Type B pancreatic cell (in vitro differentiated cells): ENCODE measurements around the gene COX7B2. TPM values are rescaled to one million over a fixed set of nuclear protein-coding genes. Genes with fewer than 3 reads are reported as not detected.

Experiments used
- DNase-seq: peaks from one replicate; pipeline ENCODE4 v3.0.0; 2021; ENCODE audit warnings: mixed read lengths; ENCODE audit not compliant: unreplicated experiment; ENCODE audit errors: extremely low spot score
- H3K27ac Mint-ChIP-seq: 2 replicates; pipeline ENCODE4 v1.8.0; 2021; ENCODE audit warnings: mild to moderate bottlenecking, mixed read lengths
- H3K27me3 Mint-ChIP-seq: 2 replicates; pipeline ENCODE4 v1.8.0; 2021; ENCODE audit warnings: mixed read lengths
- H3K36me3 Mint-ChIP-seq: 2 replicates; pipeline ENCODE4 v1.8.0; 2021; ENCODE audit warnings: mixed read lengths
- H3K4me1 Mint-ChIP-seq: one replicate; pipeline ENCODE4 v1.8.0; 2021; ENCODE audit warnings: mixed read lengths; ENCODE audit not compliant: unreplicated experiment
- H3K4me3 Mint-ChIP-seq: 2 replicates; pipeline ENCODE4 v1.8.0; 2021; ENCODE audit warnings: mild to moderate bottlenecking, mixed read lengths
- H3K9me3 Mint-ChIP-seq: 2 replicates; pipeline ENCODE4 v1.8.0; 2021; ENCODE audit warnings: mixed read lengths
- total RNA-seq: library from RNA; stranded (reverse); gene quantifications from 2 replicates; pipeline ENCODE4 v1.2.1, GENCODE V29; 2021; ENCODE audit warnings: low replicate concordance
- TF ChIP-seq, protein P1 (sequence below): fragments of 200-600 bp; sonication (generic); conservative IDR thresholded peaks from 2 replicates; pipeline ENCODE4 v1.5.0; 2021; ENCODE audit warnings: antibody characterized with exemption, mild to moderate bottlenecking

The COX7B2 gene
- total RNA-seq, 1 donor from 2014 or later, result not detected

DNA sequence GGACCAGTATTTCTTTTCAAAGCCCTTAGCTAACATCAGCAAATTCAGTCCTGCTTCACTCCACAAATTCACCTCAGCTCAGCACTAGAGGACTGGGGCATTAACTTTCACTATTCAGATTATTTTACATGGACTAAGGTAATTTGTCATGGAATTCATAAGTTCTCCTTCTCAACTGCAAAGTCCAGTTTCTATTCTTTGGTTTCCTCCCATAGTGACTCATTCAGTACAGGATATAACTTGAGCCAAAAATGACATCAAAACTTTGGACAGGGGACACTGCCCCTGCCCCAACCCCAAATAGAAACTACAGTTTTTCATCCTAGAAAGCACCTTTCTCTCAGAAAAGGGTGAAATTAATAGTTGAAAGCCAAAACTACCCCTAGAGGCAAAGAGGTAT, 52.7 kb downstream of the COX7B2 start:
- Mint-ChIP-seq H3K4me3 (no peak overlapping the region), H3K4me1 (no peaks in the 10 kb centered on the region), H3K36me3 (no peaks in the 10 kb centered on the region), H3K27ac (no peak overlapping the region), H3K9me3 (no peaks in the 10 kb centered on the region), H3K27me3 (peaks cover 3% of the 10 kb centered on the region)
- TF ChIP-seq, protein P1, sequence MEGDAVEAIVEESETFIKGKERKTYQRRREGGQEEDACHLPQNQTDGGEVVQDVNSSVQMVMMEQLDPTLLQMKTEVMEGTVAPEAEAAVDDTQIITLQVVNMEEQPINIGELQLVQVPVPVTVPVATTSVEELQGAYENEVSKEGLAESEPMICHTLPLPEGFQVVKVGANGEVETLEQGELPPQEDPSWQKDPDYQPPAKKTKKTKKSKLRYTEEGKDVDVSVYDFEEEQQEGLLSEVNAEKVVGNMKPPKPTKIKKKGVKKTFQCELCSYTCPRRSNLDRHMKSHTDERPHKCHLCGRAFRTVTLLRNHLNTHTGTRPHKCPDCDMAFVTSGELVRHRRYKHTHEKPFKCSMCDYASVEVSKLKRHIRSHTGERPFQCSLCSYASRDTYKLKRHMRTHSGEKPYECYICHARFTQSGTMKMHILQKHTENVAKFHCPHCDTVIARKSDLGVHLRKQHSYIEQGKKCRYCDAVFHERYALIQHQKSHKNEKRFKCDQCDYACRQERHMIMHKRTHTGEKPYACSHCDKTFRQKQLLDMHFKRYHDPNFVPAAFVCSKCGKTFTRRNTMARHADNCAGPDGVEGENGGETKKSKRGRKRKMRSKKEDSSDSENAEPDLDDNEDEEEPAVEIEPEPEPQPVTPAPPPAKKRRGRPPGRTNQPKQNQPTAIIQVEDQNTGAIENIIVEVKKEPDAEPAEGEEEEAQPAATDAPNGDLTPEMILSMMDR, result no peak
- DNase-seq, result no peak

DNA sequence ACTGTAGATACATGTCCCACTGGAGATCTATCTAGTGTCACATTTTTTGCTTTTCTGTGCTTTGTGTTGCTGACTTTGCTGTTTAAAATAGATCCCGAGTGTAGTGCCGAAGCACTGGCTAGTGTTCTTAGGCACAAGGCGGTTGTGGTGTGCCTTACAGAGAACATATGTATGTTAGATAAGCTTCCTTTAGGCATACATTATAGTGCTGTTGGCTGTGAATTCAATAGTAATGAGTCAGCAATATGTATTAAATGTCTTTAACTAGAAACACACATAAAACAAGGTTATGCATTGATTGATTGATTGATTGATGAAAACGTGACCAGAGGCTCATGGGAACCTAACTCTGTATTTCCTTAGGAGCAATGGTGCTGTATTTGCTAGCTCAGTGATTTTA, 56.2 kb downstream of the COX7B2 start:
- DNase-seq, result no peak
- Mint-ChIP-seq H3K4me1 (no peaks in the 10 kb centered on the region), H3K9me3 (no peaks in the 10 kb centered on the region), H3K4me3 (no peak overlapping the region), H3K36me3 (no peaks in the 10 kb centered on the region), H3K27ac (no peak overlapping the region), H3K27me3 (peaks cover 3% of the 10 kb centered on the region)
- TF ChIP-seq, protein P1, result no peak

DNA sequence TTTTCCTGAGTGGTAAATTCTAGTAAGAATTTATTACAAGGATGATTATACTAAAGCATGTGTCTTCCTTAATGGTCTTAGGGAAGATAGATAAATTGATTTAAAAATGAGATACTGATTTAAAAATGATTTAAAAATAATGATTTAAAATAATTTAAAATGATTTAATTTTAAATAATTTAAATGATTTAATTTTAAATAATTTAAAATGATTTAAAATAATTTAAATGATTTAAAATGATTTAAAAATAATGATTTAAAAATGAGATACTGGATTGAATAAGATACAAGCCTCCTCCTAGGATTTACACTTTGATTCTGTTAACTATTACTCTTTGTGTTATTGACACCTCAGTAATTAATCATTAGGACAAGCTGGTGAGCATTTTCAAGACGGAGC, 59.0 kb downstream of the COX7B2 start:
- Mint-ChIP-seq H3K27ac (no peak overlapping the region), H3K9me3 (no peaks in the 10 kb centered on the region), H3K4me1 (no peaks in the 10 kb centered on the region), H3K4me3 (no peak overlapping the region), H3K27me3 (peaks cover 3% of the 10 kb centered on the region), H3K36me3 (no peaks in the 10 kb centered on the region)
- TF ChIP-seq, protein P1, result no peak
- DNase-seq, result no peak

DNA sequence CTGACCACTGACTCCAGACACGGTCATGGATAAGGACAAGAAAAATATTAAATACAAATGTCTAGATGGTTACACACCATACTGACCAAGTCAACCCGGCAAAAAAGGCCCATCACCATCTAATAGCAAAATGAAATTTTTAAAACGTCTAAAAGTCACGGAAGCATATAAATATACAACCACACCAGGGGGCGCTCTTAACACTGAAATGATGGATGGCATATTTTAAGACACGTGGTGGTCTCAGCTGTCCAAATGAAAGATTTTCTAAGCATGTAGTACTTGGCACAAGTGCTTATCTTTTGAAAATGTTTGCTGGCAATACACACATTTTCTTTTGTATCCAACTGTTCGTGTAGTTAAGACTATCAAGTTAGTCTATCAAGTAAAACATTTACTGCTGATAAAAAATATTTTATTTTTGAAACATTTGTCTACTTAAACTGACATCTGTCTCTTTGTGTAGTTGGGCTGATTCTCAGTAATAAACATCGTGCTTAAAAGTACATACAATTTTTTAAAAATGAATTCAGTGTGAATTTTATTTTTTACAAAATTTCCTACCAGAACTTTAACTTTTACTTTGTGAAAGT, 64.6 kb downstream of the COX7B2 start:
- no peak for DNase-seq
- Mint-ChIP-seq H3K27ac (no peak overlapping the region), H3K27me3 (no peaks in the 10 kb centered on the region), H3K36me3 (no peaks in the 10 kb centered on the region), H3K4me3 (no peak overlapping the region), H3K4me1 (no peaks in the 10 kb centered on the region), H3K9me3 (no peaks in the 10 kb centered on the region)
- TF ChIP-seq, protein P1, result peak; percentile 85

DNA sequence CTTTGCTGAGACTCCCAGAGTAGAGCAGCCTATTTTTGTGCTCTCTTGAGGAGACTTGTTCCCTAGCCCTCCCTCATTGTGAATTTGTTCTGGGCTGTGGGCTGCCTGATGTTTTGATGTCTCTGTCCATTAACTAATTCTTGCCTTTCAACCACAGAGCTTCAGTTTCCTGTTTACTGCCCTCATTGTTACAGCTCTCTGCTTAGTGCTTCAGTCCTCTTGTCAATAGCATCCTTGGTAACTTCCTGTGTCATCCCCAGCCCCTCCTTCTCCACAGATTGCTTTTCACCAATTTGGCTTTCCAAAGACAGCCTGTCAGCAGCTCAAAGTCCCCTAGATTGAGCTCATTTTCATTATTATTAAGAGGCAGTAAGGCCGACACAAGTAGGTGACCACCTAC, 69.9 kb downstream of the COX7B2 start:
- TF ChIP-seq, protein P1, result no peak
- Mint-ChIP-seq H3K27me3 (no peaks in the 10 kb centered on the region), H3K36me3 (no peaks in the 10 kb centered on the region), H3K4me3 (no peak overlapping the region), H3K9me3 (no peaks in the 10 kb centered on the region), H3K4me1 (no peaks in the 10 kb centered on the region), H3K27ac (no peak overlapping the region)
- no peak for DNase-seq

DNA sequence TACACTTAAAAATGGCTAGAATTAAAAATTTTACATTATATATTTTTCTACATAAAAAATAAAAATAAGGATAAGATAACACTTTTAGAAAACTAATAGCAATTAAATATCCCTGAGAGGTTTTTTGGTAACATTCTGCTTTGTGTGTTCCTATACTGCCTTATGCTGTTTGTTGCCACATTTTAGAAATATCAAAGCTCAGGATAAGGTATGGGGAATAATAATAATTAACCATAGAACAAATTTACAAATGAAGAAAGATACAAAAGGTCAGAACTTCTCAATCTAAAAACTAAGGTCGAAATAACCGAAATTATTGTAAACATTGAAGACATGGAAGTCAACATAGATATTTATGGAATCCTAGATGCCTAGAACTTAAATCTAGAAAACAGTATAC, 71.4 kb downstream of the COX7B2 start:
- Mint-ChIP-seq H3K9me3 (no peaks in the 10 kb centered on the region), H3K4me3 (no peak overlapping the region), H3K4me1 (no peaks in the 10 kb centered on the region), H3K27ac (no peak overlapping the region), H3K27me3 (no peaks in the 10 kb centered on the region), H3K36me3 (no peaks in the 10 kb centered on the region)
- TF ChIP-seq, protein P1, result no peak
- no peak for DNase-seq
